Endothelial cell of hepatic sinusoid (primary cell): Measurements from ENCODE around the gene SH2D5.

Source experiments
- in situ Hi-C: cut with HindIII; loops from 2 replicates; pipeline ENCODE4 v1.10.0; 2017; ENCODE audit warnings: low sequenced_read_pairs

The SH2D5 gene

DNA sequence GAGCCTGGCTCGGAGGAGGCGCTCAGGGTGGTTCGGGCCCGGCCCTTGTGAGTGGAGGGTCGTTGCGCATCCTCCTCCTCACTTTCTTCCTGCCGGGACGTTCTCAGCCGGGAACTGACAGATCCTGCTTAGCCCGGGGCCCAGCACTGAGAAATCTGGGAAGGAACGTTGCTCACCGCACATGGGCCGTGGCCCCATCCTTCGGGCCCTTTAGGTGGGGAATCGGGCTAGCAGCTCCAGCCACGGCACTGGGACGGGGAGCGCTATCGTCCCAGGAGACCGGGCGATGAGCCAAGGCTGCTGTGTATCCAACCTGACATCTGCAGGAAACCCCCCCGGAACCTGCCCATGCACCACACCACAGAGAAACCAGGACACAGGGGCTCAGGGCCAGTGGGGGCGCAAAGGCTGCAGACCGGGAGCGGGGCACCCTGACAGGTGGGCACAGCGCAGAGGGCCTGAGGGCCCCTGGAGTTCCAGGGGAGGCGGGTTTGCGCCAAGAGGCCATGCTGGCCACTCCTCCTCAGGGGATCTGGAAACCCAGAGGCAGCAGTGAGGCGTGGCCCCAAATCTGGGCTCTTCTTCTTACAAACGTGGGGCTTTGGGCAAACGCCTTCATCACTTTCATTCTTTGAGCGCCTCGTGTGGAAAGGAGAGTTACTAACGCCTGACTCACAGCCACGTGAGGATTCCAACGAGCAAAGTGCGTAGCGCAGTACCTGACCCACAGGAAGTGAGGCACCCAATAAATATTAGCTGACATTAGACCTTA lies at the start of gene SH2D5:
Gene SH2D5 (minus strand): TSS at position 116 of the 772 bp plus-strand sequence. CDS start 4,659 bp downstream, outside the sequence.
- in situ Hi-C loops: no loop called here

DNA sequence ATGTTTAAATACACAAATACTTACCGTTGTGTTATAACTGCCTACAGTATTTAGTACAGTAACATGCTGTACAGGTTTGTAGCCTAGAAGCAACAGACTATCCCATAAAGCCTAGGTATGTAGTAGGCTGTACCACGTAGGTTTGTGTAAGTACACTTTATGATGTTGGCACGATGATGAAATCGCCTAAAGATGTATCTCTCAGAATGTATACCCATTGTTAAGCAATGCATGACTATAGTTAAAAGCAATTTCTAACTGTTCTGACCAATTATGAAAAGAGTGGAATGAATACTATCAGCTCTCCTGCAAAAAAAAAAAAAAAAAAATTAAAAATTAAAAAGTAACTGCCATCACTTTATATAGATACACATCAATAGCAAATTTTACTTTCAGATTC lies 43.2 kb upstream of the SH2D5 start:
- in situ Hi-C loops: no loop called here

DNA sequence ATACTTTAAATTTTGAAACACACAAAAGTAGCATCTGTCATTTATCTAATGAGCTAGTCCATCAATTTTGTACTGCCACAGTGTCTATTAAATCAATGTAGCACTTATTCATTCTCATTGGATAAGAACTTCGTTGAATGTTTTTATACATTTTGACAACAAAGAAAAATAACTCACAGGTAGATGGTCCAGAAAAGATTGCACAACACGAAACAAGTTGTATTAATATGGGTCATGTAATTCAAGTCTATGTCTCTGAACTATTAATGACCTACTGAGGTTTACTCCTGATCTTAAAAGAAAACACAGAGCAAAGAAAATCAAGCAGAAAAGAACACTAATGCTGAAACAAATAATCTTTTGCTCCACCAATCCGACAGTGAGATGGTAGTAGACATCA lies 39.3 kb upstream of the SH2D5 start:
- in situ Hi-C loops: no loop called here

DNA sequence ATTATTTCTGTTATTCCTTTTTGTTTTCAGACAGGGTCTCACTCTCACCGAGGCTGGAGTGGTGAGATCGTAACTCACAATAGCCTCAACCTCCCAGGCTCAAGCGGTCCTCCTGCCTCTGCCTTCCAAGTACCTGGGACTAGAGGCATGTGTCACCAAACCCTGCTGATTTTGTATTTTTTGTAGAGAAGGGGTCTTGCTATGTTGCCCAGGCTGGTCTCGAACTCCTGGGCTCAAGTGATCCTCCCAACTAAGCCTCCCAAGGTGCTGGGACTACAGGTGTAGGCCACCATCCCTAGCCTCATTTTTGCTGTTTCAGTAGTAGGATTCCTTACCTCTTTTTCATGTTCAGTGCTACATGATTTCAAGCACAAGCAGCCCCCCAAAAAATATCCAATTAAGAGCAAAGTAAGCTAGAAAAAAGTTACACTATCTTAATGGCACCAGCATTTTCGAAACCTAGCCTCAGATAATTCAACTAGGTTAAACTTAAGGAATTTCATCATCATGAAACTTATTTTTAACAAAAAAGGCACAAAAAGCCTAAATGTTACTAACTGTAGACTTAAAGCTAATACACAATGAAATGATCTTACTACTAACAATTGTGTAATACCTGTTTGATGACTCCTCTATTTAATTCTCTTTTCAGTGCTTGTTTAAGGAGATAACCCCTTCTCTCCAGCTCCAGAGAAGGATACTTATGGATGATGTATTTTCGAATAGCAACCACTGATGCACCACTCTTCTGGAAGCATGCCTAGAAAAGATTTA lies 38.0 kb upstream of the SH2D5 start:
- in situ Hi-C loops: no loop called here

DNA sequence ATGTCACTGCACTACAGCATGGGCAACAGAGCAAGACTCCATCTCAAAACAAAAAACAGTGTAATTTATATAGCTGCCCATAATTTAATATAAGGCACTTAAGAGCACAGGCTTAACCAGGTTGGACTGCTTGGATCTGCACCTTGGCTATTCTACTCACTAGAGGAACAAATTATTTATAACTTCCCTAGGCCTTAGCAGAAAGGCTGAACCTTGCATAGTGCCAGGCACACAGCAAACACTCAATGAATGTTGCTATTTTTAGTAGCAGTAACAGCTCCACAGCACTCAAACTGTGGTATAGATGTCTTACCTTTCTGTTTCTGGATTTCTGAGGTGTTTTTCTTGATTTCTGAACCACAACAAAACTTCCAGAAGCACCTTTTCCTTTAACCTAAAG lies 34.8 kb upstream of the SH2D5 start:
- in situ Hi-C loops: no loop called here

DNA sequence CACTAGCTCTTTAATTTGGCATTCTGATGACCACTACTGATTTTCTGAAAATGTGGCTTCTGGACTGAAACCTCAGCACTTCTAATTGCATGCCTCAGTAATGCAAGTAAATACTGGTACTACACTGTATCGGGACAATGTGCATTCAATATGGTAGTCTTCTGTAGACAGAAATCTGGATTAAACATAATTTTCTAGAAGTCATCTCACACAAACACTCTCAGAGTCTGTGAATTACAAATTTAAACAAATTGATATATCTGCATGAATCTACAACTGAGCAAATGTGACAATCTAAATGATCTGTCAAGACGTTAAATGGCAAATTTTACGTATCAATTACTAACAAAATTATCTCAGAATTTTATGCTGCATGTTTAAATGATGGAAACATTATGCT lies 30.9 kb upstream of the SH2D5 start:
- in situ Hi-C loops: no loop called here

DNA sequence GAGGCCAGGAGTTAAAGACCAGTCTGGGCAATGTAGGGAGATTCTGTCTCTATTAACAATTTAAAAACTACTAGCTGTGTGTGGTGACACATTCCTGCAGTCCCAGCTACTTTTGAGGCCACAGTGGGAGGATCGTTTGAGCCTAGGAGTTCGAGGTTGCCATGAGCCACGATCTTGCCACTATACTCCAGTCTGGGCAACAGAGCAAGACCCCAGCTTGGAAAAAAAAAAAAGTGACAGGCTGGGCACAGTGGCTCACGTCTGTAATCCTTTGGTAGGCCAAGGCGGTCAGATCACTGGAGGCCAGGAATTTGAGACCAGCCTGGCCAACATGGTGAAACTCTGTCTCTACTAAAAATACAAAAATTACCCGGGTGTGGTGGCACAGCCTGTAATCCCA lies 27.8 kb upstream of the SH2D5 start:
- in situ Hi-C loops: no loop called here

DNA sequence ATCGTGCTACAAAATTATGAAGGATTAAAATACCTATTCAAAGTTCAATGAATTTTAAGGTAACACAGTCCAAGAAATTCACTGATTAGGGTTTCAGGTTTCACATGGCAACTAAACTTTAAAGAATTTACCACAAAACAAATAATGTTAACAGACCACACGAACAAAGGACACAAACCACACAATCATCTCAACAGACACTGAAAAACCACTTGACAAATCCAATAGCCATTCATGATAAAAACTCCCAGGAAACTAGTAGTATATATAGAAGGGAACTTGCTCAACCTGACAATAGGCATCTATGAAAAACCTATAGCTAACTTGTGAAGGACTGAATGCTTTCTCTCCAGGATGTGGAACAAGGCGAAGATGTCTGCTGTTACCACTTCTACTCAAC lies 21.1 kb upstream of the SH2D5 start:
- in situ Hi-C loops: no loop called here

DNA sequence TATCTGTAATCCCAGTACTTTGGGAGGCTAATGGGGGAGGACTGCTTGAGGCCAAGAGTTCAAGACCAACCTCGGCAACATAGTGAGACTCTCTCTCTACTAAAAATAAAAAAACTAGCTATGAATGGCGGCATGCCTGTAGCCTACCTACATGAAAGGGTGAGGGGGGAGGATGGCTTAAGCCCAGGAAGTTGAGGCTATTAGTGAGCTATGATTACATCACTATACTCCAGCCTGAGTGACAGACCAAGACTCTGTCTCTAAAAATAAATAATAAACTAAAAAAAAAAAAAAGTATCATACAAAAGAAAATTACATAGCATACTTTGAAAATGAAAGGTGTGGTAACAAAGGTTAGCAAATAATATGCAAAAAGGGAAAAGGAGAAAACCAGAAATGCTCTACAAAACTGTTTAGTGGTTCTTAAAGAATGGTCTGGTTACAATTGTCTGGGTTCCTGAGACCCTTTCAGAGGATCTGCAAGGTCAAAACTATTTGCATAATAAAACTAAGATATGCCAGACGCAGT lies 19.0 kb upstream of the SH2D5 start:
- in situ Hi-C loops: no loop called here

DNA sequence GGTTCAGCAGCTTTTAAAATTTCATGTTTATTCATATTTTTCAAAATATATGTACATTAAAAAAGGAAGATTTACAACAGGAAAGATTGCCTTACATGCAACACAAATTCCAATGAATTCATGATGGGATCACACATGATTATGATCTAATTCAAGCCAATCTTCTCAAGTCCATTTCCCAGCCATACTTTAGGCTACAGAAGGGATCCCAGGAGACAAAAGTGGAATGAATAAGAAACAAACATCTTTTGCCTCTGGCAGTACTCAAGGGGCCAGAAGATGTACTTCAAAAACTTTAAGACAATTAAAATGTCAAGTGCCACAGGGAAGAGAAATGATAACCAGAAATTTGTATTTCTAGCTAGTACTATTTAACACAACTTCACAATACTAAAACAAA lies 10.2 kb upstream of the SH2D5 start:
- in situ Hi-C loops: no loop called here

DNA sequence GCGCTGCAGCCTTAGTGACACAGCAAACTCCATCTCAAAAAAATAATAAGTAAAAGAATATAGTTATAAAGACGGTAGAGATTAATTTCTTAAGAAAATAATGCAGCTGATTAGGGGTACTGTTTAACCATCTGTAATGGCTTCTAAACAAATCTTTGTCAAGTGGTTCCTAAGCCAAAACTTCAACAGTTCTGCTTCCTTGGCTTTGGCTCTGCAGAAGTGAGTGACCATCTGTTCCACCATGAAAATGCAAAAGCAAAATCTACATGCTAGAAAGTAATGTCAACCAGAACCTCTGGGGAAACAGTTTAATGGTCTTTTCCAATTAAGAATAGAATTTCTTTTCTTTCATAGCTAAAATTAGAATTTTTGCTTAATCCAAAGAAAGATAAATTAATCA lies 8.3 kb upstream of the SH2D5 start:
- in situ Hi-C loops: no loop called here

DNA sequence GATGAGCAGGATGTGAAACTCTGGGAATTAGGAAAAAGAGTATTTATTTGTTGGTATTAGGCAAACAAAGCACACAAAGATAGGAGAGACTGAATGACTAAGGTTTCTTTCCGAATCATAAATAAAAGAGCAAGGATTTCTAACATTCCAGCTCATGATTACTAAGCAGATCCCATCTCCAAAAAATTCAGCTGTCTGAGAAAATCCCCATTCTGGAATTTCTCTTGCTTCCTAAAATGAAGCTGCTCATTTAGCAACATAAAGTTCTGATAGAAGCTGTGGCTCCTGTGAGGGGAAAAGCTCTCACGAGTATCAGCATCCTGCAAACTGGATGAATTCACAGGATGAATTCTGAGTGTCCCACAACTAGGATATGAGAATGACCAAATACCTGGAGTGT lies 6.7 kb upstream of the SH2D5 start:
- in situ Hi-C loops: no loop called here

DNA sequence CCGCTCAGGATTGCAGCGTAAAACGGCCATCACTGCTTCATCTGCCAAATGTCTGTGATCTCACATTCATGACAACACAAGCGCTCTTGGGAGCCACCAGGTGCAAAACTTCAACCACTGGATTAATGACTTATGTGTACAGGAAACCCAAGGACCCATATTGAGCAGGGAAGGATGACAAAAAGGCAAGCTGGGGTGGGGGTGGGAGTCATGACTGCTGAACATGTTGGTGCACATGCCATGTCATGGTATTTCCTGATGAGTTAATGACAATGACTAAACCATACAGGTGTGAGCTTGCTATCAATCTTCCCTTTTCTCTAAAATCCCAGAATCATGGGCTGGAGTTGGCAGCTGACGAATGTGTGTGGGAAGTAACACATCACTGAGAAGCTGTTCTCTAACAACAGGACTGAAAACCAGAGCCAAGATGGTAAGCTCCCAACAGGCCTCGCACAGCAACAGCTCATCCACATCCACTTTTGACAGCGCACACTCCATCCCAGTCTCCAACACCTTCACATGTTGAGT lies 3.1 kb upstream of the SH2D5 start:
- in situ Hi-C loops: no loop called here

DNA sequence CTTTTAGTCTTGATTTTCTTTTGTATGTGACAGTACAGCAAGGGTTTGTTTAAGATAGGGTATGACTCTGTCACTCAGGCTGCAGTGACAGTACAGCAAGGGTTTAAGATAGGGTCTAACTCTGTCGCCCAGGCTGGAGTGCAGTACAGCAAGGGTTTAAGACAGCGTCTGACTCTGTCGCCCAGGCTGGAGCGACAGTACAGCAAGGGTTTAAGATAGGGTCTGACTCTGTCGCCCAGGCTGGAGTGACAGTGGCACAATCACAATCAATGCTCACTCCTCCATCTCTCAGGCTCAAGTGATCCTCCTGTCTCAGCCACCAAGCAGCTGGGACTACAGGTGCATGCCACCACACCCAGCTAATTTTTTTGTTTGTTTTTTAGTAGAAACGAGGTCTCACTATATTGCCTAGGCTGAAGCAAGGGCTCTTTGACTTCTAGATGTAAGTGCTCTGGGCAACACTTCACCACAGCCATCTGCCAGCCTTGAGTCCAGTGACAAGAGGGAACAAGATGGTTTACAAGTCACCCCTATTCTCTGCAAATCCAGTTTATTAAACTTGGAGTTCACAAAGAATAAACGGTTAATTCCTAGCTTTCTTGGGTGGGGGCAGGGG lies 965 bp upstream of the SH2D5 start:
- in situ Hi-C loops: no loop called here

DNA sequence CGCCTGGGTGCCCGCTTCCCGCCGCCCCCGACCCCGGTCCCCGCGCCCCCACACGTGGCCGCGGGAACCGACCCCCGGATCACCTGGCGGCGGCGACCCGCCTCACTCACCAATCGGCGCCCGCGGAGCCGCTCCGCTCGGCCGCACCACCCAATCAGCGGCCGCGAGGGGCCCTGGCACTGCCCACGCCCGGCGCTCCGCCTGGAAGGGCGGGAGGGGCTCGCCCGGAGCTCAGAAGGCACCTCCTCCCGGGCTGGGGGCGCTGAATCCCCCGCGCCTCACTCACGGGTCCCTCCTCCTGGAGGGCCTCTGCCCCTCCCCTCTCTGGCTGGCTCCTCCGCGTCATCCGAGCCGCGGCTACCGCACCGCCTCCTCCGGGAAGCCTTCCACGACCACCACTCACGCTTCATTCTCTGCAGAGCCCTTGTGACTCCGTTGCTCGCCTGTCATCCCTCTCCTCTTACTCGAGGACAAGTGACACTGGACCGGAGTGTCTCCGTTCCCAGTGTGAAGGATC lies 374 bp downstream of the SH2D5 start:
- in situ Hi-C loops: no loop called here

DNA sequence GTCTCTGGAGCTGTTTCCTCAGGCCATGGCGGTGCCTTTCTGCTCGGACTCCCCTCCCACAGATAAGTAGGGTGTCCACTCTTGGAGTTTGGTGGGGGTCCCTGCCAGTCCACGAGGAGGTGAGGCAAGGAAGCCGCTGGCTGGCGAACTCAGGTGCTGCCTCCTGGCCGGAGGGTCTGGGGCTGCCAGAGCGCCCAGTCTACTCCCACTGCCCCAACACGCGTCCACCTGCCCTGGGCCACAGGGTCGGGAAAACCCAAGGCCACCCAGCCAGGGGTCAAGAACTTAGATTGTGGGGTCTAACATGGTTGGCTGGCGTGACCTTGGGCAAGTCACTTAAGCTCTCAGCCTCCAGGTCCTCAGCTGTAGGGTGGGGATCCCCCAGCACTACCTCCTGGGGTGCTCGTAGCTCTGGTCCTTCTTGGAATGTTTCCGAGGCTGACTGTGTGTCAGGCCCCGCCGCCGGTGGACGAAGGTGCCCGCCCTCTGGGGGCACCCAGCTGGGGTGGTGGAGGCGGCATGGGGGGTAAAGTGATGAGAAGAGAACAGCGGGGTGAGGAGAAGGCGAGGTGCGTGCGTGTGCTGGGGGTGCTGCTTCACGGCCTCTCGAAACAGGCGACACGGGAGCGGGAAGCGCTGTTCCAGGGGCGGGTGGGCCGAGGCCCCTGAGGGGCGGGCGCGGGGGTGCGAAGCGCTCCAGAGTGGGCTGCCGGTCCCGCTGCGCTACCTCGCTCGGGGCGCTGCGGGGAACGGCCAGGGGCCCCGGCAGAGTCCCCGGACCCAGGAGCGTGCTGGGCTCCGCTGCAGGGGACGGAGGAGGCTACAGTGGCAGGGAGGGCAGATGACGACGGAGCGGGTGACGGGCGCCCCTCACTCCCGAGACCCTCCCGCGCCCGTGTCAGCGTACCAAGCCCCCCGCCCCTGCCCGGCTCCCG lies 1.2 kb downstream of the SH2D5 start:
- in situ Hi-C loops: no loop called here

DNA sequence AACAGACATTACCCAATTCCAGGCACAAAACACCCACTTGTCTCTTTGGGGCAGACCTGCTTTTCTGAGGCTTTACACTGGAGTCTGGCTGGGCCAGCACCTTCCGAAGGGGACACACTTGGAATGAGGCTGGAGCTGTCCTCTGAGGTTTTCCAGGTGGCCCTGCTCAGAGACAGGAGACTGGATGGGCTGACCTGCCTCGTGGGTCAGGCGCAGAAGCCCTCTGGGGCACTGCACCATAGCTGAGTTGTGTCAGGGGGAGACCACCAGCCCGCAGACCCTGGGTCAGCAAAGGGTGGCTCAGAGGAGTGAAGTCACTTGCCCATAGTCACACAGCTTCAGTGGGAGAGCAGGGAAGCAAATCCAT lies 1.8 kb downstream of the SH2D5 start:
- in situ Hi-C loops: no loop called here

DNA sequence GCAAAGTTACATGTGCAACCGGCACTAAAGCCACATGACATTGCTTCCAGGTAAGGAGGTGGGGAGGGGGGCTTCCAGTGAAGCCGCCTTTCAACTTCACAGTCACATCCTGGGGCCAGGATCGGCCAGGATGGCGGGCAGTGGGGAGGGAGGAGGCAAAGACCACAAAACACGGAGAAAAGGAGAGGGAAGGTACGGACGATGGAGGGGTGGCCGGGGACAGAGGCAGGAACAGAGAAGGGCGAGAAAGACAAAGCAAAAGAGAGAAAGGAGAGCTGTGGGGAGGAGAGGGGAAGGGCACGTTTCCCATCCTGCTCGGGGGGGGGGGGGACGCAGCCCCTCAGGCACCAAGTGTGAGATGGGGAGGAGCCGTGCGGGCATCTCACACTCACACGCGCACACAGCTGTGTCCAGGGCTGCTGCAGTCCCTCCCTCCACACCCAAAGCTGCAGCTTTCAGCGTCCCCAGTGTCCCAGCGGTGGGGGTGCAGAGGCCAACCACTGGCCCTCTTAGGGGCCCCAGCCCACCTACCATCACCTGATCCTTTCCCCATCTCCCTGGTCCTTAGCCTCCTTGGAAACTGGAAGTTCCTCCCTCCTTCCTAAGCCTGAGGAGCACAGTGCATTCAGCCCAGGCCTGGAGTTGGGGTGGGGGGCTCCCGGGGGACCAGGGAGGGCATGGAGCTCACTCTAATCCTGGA lies 2.4 kb downstream of the SH2D5 start:
- in situ Hi-C loops: no loop called here

DNA sequence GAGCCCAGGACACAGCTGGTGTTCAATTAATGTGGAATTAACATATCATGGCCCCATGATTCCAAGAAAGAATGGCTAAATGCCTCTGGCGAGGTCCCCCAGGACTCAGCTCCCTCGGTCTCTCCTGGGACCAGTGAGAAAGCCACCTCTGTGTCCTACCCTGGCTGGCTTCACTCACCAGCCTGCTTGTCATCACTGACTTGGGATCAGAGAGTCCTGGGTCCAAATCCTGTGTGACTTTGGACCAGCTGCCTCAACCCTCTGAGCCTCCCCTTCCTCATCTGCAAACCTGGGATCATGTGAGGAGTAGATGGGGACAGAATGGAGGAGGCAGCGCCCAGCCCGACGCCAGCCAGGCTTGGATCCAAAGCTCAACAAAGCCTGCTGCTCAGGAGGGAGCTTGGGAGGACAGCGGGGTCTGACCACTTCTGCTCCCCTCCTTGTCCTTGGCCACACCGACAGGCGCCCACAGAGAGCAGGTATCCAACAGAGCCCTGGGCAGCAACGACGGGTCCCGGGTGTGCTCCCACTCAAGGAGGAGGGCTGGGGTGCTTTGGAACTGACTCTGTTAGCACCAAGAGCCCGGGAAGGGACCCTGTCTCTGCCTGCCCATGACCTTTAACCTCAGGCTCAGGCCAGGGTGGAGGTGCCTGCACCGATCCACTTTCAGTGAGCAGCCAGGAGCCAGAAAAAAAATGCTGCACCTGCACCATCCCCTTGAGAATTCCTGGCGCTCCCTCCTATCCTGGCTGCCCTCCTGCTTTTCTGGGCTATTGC lies 3.2 kb downstream of the SH2D5 start:
- in situ Hi-C loops: no loop called here
